GM10266 (cell line): ENCODE data around the gene SLC7A5.
"Not testable (repeated sequence)": the region's sequence is repeated elsewhere in the genome, so short reads cannot be mapped to it uniquely, and the experiment has no call there.

ENCODE experiments used
- DNase-seq: peaks from one replicate; pipeline ENCODE4 v3.0.0; 2012; ENCODE audit errors: extremely low spot score
- TF ChIP-seq, protein P1 (sequence below): IDR thresholded peaks from 2 replicates; pipeline ENCODE4 v1.5.1; 2012; ENCODE audit warnings: mild to moderate bottlenecking, low read depth; ENCODE audit not compliant: control insufficient read depth, insufficient read depth; ENCODE audit errors: missing control alignments

SLC7A5 gene

DNA sequence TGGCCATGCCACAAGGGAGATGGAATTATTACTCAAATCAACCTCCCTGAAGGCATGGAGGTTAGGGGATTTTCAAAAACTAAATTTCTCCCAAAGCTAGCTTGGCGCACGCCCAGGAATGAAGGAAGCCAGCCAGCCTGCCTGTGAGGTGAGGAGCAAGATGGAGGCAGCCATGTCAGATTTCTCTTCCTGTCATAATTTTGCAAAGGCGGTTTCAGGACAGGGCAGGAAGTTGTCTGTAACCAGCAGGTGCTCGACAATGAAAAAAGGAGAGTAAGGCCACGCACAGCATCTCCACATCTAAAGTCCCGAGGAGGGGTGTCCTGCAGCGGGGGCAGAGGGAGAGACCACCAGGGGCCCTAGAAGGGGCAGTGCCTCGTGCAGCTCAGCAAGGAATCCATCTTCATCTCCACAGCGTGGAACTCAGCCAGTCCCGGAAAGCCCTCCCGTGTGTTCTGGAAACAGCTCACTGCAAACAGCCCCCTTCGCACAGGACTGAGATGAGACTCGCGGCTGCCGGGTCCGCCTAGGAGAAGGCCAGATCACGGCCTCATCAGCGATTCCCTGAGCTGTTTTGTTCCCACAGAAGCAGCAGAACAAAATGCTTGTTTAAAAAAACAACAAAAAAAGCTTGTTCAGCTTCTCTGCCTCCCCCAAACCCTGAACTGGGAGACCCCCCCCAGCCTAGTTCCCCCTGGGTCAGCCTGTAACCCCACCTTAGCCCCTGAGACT lies 47.8 kb downstream of the SLC7A5 start:
- TF ChIP-seq, protein P1, sequence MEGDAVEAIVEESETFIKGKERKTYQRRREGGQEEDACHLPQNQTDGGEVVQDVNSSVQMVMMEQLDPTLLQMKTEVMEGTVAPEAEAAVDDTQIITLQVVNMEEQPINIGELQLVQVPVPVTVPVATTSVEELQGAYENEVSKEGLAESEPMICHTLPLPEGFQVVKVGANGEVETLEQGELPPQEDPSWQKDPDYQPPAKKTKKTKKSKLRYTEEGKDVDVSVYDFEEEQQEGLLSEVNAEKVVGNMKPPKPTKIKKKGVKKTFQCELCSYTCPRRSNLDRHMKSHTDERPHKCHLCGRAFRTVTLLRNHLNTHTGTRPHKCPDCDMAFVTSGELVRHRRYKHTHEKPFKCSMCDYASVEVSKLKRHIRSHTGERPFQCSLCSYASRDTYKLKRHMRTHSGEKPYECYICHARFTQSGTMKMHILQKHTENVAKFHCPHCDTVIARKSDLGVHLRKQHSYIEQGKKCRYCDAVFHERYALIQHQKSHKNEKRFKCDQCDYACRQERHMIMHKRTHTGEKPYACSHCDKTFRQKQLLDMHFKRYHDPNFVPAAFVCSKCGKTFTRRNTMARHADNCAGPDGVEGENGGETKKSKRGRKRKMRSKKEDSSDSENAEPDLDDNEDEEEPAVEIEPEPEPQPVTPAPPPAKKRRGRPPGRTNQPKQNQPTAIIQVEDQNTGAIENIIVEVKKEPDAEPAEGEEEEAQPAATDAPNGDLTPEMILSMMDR, result no peak
- no peak for DNase-seq

DNA sequence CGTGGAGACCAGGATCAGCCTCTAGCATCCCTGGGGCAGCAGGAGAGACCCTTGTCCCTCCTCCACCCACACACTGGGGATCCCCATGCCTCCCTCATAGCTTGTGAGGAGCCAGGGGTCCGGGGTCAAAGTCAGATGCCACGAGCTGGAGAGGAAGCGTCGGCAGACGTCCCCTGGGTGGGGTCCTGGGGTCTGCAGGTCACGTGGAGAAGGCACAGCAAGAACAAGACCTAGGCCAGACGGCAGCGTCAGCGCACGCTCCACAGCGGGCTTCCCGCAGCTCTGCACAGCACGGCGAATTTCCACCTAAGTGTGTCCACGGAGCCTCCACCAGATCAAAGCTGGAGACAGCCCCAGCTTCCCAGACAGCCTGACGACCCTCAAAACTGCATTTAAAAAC lies 49.3 kb downstream of the SLC7A5 start:
- DNase-seq, result no peak
- TF ChIP-seq, protein P1, result no peak

DNA sequence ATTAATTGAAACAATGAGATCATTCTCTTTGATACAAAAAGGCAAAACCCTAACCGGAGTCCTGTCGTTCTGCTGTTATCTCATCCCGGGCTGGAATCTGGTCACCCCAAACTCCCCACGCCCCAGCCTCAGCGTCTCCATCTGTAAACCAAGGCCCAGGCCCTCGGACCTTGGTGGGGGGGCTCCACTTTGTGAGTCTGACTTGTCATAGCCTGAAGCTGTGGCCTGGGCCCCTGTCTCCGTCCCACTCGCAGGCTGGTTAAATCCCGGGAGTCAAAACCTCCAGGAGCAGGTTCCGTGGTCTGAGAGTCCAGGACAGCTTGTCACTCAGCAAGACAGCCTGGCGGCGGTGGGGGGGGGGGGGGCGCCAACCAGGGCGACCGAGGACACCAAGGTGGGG lies 50.0 kb downstream of the SLC7A5 start:
- DNase-seq, result no peak
- TF ChIP-seq, protein P1, result no peak

DNA sequence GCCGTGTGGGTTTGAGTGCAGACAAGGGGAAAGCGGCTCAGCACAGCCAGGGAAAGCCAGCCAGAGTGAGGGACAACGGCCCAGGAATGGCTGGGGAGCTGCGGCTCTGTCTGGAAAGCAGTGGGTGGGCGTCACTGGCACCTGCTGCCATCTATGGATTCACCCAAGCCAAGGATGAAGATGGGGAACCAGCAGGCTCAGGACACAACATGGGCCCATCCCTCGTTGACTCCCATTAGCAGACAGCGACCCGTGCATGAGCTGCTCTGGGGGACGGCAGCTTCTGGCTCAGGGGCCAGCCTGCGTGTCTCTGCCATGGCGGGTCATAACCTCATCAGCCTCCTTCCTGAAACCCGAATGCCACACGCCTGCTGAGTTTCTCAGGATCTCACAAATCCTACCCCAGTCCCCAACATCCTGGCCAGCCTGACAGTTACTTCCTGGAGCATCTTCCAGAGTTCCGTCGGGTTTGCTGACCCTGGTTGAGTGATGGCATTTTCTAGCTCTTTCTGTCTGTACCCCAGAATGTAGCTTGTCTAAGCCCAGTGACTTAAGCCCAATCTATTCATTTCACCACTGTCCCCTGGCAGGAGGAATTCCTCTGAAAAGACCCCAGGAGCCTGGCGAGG lies 50.7 kb downstream of the SLC7A5 start:
- TF ChIP-seq, protein P1, result no peak
- no peak for DNase-seq

DNA sequence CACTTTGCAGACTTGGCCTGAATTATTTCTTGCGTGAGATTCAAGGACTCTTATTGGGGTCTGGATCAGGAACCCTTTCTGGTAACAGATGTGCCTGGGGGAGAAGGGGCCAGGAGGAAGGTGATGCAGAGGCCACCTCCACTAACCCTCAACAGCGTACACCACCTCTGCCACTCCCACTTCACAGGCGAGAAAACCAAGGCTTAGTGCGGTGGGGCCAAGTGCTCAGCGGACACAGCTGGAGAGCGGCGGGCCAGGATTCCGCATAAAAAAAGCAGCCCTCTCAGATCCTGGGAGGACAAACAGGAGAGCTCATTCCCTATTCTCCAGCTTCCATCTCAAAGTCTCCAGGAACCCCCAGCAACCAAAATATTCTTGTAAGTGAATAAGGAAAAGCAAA lies 51.4 kb downstream of the SLC7A5 start:
- DNase-seq, result no peak

DNA sequence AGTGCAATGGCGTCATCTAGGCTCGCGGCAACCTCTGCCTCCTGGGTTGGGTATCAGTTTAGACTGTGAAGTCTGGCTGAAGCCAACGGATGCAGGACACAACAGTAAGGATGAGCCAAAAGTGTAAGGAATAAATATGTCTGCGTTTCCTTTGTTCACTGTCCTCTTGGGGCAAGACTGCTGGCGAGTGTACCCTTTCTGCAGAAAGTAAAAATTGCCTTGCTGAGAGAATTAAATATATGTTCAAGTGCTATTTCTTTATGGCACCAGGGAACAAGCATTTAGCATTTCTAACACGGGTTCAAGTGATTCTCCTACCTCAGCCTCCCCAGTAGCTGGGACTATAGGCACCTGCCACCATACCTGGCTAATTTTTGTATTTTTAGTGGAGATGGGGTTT lies 51.9 kb downstream of the SLC7A5 start:
- not testable (repeated sequence) for DNase-seq

More for the DNA sequence above, 51.4 kb downstream of the SLC7A5 start:
- TF ChIP-seq, protein P1, result no peak

DNA sequence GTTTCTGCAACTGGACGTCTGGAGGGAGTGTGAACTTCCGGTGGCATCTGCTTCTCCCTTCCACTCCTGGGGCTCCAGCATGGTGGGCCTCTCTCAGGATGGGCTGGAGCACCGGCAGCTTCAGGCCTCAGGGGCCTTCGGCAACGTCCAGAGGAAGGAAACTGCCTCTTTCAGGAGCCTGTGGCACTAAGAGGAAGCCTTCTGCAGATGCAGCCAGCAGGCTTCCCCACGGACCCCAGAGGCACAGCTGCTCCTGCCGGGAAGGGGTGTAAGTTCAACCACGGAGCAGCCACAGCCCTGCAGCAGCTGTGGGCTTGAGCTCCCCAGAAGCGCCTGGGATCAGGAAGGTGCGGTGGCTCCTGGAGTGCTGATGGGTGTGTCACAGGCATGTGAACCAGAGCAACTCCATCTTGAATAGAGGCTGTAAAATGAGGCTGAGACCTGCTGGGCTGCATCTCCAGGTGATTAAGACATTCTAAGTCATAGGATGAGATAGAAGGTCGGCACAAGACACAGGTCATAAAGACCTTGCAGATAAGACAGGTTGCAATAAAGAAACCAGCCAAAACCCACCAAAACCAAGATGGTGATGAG lies 52.7 kb downstream of the SLC7A5 start:
- DNase-seq, result no peak
- TF ChIP-seq, protein P1, result no peak
